RWPE2 (cell line): ENCODE measurements around the gene ARHGEF4.
"Not testable (repeated sequence)": the region's sequence is repeated elsewhere in the genome, so short reads cannot be mapped to it uniquely, and the experiment has no call there.

Experiments
- ATAC-seq: fragments of 200-7000 bp; cut with Tn5 transposase; 3 replicates; pipeline ENCODE4 v1.9.1; 2021; ENCODE audit warnings: low read depth
- DNase-seq: peaks from one replicate; pipeline ENCODE4 v3.0.0-alpha.2; 2020; ENCODE audit warnings: low spot score
- H3K27ac ChIP-seq: fragments of 450-650 bp; 2 replicates; pipeline ENCODE4 v1.5.1; 2017; ENCODE audit warnings: mild to moderate bottlenecking; ENCODE audit not compliant: poor library complexity, severe bottlenecking
- H3K27me3 ChIP-seq: fragments of 250-450 bp; sonication (Bioruptor Pico); 2 replicates; pipeline ENCODE4 v1.5.1; 2021; ENCODE audit warnings: mild to moderate bottlenecking, moderate library complexity; ENCODE audit not compliant: insufficient read depth, poor library complexity, severe bottlenecking
- H3K36me3 ChIP-seq: fragments of 250-450 bp; sonication (Bioruptor Pico); 2 replicates; pipeline ENCODE4 v1.5.1; 2020; ENCODE audit warnings: low read depth, mild to moderate bottlenecking, moderate library complexity
- H3K4me1 ChIP-seq: fragments of 250-450 bp; sonication (Bioruptor Pico); 2 replicates; pipeline ENCODE4 v1.5.1; 2021; ENCODE audit warnings: mild to moderate bottlenecking, moderate library complexity; ENCODE audit not compliant: insufficient read depth, poor library complexity, severe bottlenecking
- H3K4me3 ChIP-seq: fragments of 250-450 bp; sonication (Bioruptor Pico); 2 replicates; pipeline ENCODE4 v1.5.1; 2021; ENCODE audit warnings: mild to moderate bottlenecking, moderate library complexity; ENCODE audit not compliant: severe bottlenecking
- H3K9me3 ChIP-seq: fragments of 250-450 bp; sonication (Bioruptor Pico); 2 replicates; pipeline ENCODE4 v1.5.1; 2021; ENCODE audit warnings: mild to moderate bottlenecking, moderate library complexity; ENCODE audit not compliant: severe bottlenecking
- CTCF ChIP-seq: fragments of 450-650 bp; IDR thresholded peaks from one replicate; pipeline ENCODE4 v1.5.1; 2017; ENCODE audit warnings: mild to moderate bottlenecking, moderate library complexity; ENCODE audit not compliant: poor library complexity, severe bottlenecking

Gene ARHGEF4

GRCh38 chr2:130985206-130985780, 148.6 kb downstream of the ARHGEF4 start:
- H3K4me3 ChIP-seq: no peak overlapping the region
- H3K27me3 ChIP-seq: no peaks in the 10 kb centered on the region
- H3K27ac ChIP-seq: no peak overlapping the region
- no peaks in the 10 kb centered on the region for H3K9me3 ChIP-seq
- TF ChIP-seq CTCF: no peak
- ATAC-seq (no peak), DNase-seq (no peak)
- no peaks in the 10 kb centered on the region for H3K4me1 ChIP-seq
- H3K36me3 ChIP-seq: no peaks in the 10 kb centered on the region

- H3K36me3 ChIP-seq: no peaks in the 10 kb centered on the region
- H3K27ac ChIP-seq: no peak overlapping the region
- H3K9me3 ChIP-seq: no peaks in the 10 kb centered on the region
- ATAC-seq: peak; percentile 38; the same call in 2 of the 3 replicates
- no peak overlapping the region for H3K4me3 ChIP-seq
- DNase-seq: no peak
- no peaks in the 10 kb centered on the region for H3K27me3 ChIP-seq
- no peaks in the 10 kb centered on the region for H3K4me1 ChIP-seq
- no peak for TF ChIP-seq CTCF
These were observed 149.3 kb downstream of the ARHGEF4 start for GRCh38 chr2:130985831-130986649.

- no peak; the same call in 2 of the 3 replicates for ATAC-seq
- DNase-seq: no peak
- TF ChIP-seq CTCF: no peak
- Histone ChIP-seq H3K4me1 (no peaks in the 10 kb centered on the region), H3K27ac (no peak overlapping the region), H3K9me3 (no peaks in the 10 kb centered on the region), H3K27me3 (no peaks in the 10 kb centered on the region), H3K4me3 (no peak overlapping the region), H3K36me3 (no peaks in the 10 kb centered on the region)
These were observed 150.3 kb downstream of the ARHGEF4 start for GRCh38 chr2:130986890-130987493.

- no peak for ATAC-seq
- no peak overlapping the region for H3K27ac ChIP-seq
- TF ChIP-seq CTCF: no peak
These were observed 151.1 kb downstream of the ARHGEF4 start for GRCh38 chr2:130987519-130988425.

GRCh38 chr2:130991446-130991845, 154.7 kb downstream of the ARHGEF4 start:
- H3K27ac ChIP-seq, ATAC-seq, H3K4me3 ChIP-seq, DNase-seq, H3K4me1 ChIP-seq, H3K9me3 ChIP-seq, H3K27me3 ChIP-seq, H3K36me3 ChIP-seq: not testable (repeated sequence)

More at GRCh38 chr2:130987519-130988425, 151.1 kb downstream of the ARHGEF4 start:
- Histone ChIP-seq H3K27me3 (no peaks in the 10 kb centered on the region), H3K4me3 (no peak overlapping the region), H3K9me3 (no peaks in the 10 kb centered on the region), H3K4me1 (no peaks in the 10 kb centered on the region), H3K36me3 (no peaks in the 10 kb centered on the region)
- DNase-seq: no peak

- H3K4me3 ChIP-seq, ATAC-seq, H3K27me3 ChIP-seq, DNase-seq, H3K27ac ChIP-seq, H3K36me3 ChIP-seq, H3K9me3 ChIP-seq, H3K4me1 ChIP-seq: not testable (repeated sequence)
These were observed 155.3 kb downstream of the ARHGEF4 start for GRCh38 chr2:130992003-130992402.
